Stimulated activated CD4-positive, alpha-beta T cell treated with anti-CD3 and anti-CD28 coated beads, TNF-alpha, amount 100 ng/mL, for 48 hours (primary cell): ENCODE data around the gene CDKL4.
"Not testable (repeated sequence)": the region's sequence is repeated elsewhere in the genome, so short reads cannot be mapped to it uniquely, and the experiment has no call there.

Source experiments
- DNase-seq, 3 donors: peaks; one replicate each; pipeline ENCODE4 v3.0.0-alpha.2; 2020; ENCODE audit warnings: low read depth in 3 of 3

Gene CDKL4

GRCh38 chr2:39232141-39232540 lies 11.6 kb downstream of the CDKL4 start:
- no peak for DNase-seq

DNA sequence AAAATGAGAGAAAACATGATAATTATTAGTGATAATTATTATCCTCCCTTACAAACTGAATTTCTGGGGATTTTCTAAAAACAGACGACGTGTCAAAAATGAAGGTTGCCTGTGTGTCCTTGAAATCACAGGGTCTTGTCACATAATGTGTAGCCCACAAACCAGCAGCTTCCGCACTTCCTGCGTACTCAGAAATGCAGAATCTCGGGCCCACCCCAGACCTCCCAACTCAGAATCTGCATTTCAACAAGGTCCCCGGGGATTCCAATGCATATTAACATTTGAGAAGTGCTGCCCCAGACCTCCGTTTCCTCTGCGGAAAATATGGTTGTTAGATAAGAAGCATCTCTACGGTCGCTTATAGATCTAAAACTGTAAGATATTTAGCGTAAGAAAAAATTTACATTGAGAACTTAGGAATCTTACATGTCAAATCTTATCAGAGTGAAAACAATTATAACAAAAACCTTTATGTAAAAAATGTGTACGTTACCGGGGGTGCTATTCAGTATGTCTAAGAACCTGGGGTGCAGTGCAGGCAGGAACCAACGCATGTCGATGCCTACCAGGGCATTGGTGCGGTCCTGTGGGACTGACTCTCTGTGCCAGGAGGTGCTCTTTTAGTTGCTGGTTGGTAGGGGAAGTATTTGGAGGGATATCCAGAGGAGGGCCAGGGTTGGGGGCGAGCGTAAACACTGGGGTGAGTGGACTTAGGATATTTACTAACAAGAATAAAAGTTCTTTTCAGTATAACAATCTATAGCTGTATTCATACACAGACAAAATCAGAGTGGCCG lies 15.2 kb downstream of the CDKL4 start:
- no peak for DNase-seq

DNA sequence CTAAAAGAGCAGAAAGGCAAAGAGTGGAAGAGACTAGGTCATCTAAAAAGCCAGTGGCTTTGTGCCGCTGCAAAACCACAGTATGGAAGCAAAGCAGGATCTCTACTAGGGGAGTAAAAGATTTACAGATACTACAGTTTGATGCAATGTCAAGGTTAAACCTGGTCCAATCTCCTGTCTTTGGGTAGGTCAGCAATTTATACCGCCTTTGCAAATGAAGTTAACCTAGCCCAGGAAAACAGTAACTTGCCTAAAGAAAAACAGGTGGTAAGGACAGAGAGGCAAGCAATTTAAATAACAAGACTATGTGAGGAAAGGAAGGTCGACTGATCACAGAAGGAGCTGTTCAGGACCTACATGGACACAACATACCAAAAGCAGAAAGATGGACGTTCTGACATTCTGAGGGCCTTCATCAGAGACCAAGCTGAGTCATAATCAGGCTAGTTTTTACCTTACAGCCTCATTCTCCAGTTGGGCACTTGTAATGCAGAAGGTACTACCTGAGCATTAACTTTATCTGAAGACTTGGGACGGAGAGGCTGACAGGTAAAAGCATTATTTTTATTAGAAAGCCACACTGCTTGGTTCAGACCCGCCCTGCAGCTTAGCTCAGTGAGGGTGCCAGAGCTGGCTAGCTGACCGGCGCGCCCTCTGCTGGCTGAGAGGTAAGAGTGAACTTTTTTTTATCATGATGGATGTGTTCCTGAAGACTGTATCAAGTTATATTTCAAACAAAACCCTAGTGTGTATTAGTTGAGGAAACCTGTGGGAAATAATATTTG lies 15.9 kb downstream of the CDKL4 start:
- DNase-seq, result peak; percentile 54 to 78 (median 74)

DNA sequence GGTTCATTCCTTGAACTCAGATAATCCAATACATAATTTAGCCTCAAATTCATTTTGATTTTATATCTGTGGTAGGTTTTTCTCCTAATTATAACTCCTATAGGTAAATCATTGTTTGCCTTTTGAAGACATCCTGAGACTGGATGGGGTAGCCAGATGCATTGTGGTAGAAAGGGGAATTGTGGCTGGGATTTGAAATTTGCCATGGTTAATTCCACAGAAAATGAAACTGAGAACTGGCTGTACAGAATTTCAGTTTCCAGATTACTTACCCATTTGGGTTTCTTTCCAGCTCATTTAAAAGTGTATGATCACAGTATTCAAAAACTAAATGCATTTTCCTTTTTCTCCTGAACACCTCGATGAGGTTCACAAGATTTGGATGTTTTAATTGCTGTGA lies 18.2 kb downstream of the CDKL4 start:
- DNase-seq, result no peak

DNA sequence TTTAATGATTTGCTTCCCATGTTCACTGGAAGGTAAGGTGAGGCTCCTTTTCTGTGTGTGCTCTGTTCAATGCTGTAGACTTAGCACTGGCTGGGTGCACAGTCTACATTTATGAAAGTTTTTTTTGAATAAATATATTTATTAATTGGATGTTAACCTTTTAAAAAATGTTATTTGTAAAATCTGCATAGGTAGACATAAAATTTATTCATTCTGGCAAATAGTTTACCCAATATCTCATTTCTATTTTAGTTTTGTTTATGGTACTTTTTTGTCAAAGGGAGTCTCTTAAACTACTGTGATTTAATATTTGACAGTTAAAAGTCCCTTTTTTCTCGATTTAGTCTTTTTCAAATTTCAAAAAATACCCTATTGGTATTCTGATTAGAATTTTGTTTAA lies 19.9 kb downstream of the CDKL4 start:
- DNase-seq, result no peak

DNA sequence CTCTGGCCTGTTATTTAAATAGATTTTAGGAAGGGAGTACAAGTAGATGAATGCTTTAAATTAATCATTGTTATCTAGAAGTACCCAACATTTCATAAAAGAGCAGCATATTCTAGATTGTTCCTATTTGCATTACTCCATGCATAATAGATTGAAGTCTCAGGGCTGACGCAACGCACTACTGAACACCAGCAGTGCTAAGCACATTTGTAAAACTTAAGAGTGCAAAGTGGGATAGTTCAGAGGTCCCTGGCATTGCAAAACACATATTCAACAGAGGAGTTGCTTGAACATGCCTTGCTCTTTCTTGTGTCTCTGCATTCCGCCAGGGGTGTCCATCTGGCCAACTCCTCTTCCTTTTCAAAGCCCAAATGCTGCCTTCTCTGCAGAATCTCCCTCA lies 22.3 kb downstream of the CDKL4 start:
- DNase-seq, result no peak

GRCh38 chr2:39220136-39220535 lies 23.6 kb downstream of the CDKL4 start:
- no peak for DNase-seq

DNA sequence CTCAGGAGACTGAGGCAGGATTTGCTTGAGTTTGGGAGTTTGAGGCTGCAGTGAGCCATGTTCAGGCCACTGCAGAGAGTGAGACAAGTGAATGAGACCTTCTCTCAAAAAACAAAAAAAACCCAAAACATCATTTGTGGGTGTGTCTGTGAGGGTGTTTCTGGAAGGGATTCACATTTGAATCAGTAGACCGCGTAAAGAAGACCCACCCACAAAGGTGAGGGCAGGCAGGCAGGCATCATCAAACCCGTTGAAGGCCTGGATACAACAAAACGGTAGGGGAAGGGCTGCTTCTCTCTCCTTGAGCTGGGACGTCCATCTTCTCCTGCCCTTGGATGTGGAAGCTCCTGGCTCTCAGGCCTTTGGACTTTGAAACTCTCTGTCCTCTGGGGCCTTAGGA lies 25.4 kb downstream of the CDKL4 start:
- DNase-seq, result no peak

DNA sequence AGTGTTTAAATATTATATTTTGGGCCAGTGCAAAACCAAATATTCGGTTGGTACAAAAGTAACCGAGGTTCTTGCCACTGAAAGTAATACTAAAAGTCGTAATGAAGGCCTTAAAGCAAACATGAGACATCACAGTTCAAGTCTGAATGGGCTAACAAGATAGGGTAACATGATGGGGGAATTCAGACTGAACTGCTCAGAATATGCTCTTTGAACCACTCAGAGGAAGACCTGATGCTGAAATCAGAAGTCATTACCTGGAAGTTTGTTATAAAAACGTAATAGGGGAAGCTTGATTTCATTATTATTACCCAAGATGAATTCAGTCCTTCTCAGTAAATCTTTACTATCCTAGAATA lies 26.6 kb downstream of the CDKL4 start:
- no peak for DNase-seq

- DNase-seq, result peak; percentile 43 to 54 (median 48)
Observed at GRCh38 chr2:39216346-39217191, 27.2 kb downstream of the CDKL4 start.

DNA sequence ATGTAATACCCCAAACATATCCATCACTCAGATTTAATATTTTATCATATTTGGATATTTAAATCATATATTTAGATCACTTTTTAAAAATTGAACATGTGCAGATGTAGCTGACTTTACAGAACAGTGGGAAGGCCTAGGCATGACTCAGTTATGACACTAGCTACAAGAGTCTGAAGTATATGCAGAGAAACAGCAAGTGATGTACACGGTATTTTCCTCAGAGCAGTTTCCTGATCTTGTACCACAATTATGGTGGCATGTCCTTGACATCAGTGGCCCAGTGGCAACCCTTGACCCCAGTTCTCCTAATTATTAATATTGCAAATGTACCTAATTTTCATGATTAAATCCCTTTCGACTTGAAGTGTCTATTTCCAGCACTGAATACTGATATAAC lies 28.2 kb downstream of the CDKL4 start:
- DNase-seq, result no peak

DNA sequence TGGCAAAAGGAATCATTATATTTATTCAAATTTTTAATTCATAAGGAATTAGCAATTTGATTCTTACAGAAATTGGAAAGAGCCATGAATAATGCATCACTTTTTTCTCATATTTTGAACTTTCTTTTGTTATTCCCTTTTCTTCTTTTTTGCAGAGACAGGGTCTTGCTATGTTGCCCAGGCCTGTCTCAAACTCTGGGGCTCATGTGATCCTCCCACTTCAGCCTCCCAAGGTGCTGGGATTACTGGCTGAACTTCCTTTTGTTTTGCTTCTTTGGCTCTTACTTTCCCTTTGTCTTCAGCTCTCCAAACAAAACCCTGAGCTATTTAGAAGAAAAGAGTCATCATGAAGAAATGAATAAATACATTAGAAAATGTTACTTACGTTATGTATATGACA lies 30.8 kb downstream of the CDKL4 start:
- no peak for DNase-seq

DNA sequence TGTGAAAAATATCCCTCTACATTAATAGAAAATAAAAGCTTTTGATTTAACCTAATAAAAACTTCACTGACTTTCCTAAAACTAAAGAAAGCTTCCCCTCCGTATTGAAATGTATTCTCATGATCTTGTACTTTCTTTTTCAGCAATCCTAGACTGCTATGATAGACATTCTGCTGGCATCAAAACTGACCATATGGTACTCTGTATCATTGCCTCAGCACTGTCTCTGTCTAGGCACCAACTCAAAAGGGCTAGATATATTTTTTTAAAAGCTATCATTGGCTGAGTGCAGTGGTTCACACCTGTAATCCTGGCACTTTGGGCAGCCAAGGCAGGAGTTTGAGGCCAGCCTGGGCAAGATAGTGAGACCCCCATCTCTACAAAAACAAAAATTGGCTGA lies 32.9 kb downstream of the CDKL4 start:
- no peak for DNase-seq

GRCh38 chr2:39203382-39203781 lies 40.4 kb downstream of the CDKL4 start:
- no peak for DNase-seq

DNA sequence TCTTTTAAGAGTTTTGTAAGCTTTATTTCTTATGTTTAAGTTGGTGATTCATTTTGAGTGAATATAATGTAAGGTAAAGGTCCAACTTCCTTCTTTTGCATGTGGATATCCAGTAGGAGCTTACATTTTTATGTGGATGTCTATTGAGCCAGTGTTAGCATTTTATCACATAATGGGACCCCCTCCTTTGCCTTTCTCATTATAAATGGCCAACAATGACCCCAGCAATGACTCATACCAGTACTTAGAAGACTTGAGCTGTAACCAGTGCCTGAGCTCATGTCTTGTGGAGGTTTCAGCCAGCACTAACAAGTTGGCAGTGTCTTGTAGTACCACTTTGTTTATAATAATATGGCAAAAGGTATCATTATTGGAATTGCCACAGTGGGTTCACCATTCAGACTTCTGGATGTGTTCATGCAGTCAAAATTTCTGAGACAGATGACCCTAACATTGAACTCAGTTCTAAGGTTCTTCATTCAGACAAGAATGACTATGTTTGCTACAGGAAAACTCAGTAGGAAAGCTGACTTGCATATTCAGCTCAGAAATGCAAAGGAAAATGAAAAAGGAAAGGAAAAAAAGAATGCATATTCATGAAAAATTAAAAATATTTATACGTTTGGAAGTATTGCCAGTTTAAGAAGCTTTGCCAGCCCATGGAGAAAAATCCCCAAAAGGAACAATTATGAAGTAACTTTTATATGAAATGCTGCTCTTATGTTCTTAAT lies 41.0 kb downstream of the CDKL4 start:
- DNase-seq, result no peak

DNA sequence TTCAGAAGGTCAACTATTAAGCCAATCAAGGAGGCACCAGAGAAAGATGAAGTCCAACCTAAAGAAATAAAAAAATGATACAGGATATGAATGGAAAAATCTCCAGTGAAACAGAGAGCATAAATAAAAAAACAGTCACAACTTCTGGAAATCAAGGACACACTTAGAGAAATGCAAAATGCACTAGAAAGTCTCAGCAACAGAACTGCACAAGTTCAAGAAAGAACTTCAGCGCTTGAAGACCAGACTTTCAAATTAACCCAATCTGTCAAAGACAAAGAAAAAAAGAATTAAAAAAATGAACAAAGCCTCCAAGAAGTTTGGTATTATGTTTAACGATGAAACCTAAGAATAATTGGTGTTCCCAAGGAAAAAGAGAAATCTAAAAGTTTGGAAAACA lies 46.8 kb downstream of the CDKL4 start:
- not testable (repeated sequence) for DNase-seq

DNA sequence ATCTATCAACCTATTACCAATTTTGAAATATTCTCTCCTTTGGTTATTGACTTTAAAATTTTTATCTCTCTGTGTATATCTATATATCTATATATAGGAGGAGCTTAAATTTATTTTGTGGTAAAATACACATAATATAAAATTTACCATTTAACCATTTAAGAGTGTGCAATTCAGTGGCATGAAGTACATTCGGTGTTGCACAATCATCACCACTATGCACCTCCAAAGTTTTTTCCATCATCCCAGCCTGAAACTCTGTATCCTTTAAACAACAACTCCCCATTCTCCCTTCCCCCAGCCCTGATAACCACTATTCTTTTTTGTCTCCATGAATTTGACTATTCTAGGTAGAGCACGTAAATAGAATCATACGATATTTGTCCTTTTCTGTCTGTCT lies 49.1 kb downstream of the CDKL4 start:
- no peak for DNase-seq

DNA sequence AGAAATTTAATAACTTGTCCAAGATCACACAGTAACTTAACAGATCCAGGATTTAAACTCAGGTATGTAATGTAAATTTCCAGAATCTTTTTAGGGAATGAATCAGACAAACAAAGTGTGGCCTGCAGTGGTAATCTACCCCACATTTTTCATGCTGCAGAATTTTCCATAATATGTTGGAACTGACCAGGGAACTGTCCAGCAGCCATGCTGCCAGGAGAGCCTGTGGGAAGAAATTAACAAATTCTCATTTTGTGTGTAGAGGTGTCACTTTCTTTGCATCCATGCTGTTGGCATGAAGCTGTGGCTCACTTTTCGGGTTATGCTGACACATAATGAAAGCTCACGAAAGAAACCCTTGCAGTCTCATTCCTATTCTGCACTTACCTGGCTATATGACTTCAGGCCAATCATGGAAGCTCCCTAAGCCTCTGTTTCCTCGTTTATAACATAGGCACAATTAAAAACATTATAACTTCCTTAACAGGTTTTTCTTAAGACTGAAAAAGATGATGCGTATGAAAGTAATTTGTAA lies 54.7 kb downstream of the CDKL4 start:
- DNase-seq, result no peak

DNA sequence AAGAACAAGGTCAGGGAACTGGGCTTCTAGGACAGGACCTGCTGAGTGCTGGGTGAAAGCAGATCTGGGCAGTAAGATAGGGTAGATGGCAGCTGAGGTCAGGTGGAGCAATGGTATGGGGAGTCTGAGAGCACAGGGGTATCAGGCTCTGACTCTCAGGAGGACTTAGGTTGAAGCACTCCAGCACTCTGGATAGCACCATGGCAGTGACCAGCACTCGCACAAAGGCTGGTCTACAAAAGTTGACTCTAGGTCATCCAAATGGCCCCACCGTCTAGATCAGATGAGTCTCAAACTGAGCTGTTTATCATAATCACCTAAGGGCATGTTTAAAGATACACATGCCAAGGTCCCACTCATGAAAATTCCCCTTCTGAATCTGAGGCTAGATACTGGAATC lies 60.1 kb downstream of the CDKL4 start:
- no peak for DNase-seq

- no peak for DNase-seq
Observed at GRCh38 chr2:39181297-39181696, 62.5 kb downstream of the CDKL4 start.
